ENCODE measurements around the gene ADGRL4.
"Not testable (repeated sequence)": the region's sequence is repeated elsewhere in the genome, so short reads cannot be mapped to it uniquely, and the experiment has no call there.

Gene ADGRL4

GRCh38 chr1:78892260-78892840 lies 114.2 kb downstream of the ADGRL4 start:
- in situ Hi-C loops (cut with MboI; ENCODE audit: low sequenced_read_pairs): no loop called here
- Histone ChIP-seq H3K4me1 (no peaks in the 10 kb centered on the region), H3K4me3 (no peak overlapping the region), H3K36me3 (replicated peaks) (no peaks in the 10 kb centered on the region), H3K27me3 (ENCODE audit: low read depth) (no peaks in the 10 kb centered on the region), H3K9me3 (no peaks in the 10 kb centered on the region)
- no peak for DNase-seq (ENCODE audit: low spot score in 2 of 2)

- H3K27me3 ChIP-seq (ENCODE audit: low read depth): no peaks in the 10 kb centered on the region
- H3K9me3 ChIP-seq: no peaks in the 10 kb centered on the region
- in situ Hi-C loops (cut with MboI; ENCODE audit: low sequenced_read_pairs): no loop called here
- DNase-seq (ENCODE audit: low spot score in 2 of 2): no peak
- no peak overlapping the region for H3K4me3 ChIP-seq
- no peaks in the 10 kb centered on the region for H3K36me3 ChIP-seq (replicated peaks)
- no peaks in the 10 kb centered on the region for H3K4me1 ChIP-seq
Measured at GRCh38 chr1:78887458-78887857, 119.1 kb downstream of the ADGRL4 start.

- Histone ChIP-seq H3K4me1 (no peaks in the 10 kb centered on the region), H3K27me3 (ENCODE audit: low read depth) (no peaks in the 10 kb centered on the region), H3K9me3 (no peaks in the 10 kb centered on the region), H3K4me3 (no peak overlapping the region), H3K36me3 (replicated peaks) (no peaks in the 10 kb centered on the region)
- no peak for DNase-seq (ENCODE audit: low spot score in 2 of 2)
- in situ Hi-C loops (cut with MboI; ENCODE audit: low sequenced_read_pairs): no loop called here
Measured at GRCh38 chr1:78884685-78885452, 121.7 kb downstream of the ADGRL4 start.

- no peaks in the 10 kb centered on the region for H3K36me3 ChIP-seq (replicated peaks)
- in situ Hi-C loops (cut with MboI; ENCODE audit: low sequenced_read_pairs): no loop called here
- H3K27me3 ChIP-seq (ENCODE audit: low read depth): no peaks in the 10 kb centered on the region
Measured at GRCh38 chr1:78880223-78880622, 126.3 kb downstream of the ADGRL4 start.

GRCh38 chr1:78875986-78876385 lies 130.5 kb downstream of the ADGRL4 start:
- DNase-seq (ENCODE audit: low spot score in 2 of 2); H3K9me3 ChIP-seq; H3K4me3 ChIP-seq; H3K36me3 ChIP-seq (replicated peaks); H3K4me1 ChIP-seq; H3K27me3 ChIP-seq (ENCODE audit: low read depth); in situ Hi-C loops (cut with MboI; ENCODE audit: low sequenced_read_pairs): not testable (repeated sequence)

More at GRCh38 chr1:78880223-78880622, 126.3 kb downstream of the ADGRL4 start:
- H3K9me3 ChIP-seq: no peaks in the 10 kb centered on the region
- no peak overlapping the region for H3K4me3 ChIP-seq
- DNase-seq (ENCODE audit: low spot score in 2 of 2): no peak
- no peaks in the 10 kb centered on the region for H3K4me1 ChIP-seq

- in situ Hi-C loops (cut with MboI; ENCODE audit: low sequenced_read_pairs); H3K4me3 ChIP-seq; H3K27me3 ChIP-seq (ENCODE audit: low read depth); DNase-seq (ENCODE audit: low spot score in 2 of 2); H3K4me1 ChIP-seq; H3K36me3 ChIP-seq (replicated peaks); H3K9me3 ChIP-seq: not testable (repeated sequence)
Measured at GRCh38 chr1:78872801-78873200, 133.7 kb downstream of the ADGRL4 start.

- Histone ChIP-seq H3K36me3 (replicated peaks) (no peaks in the 10 kb centered on the region), H3K4me1 (no peaks in the 10 kb centered on the region), H3K9me3 (no peaks in the 10 kb centered on the region), H3K27me3 (ENCODE audit: low read depth) (no peaks in the 10 kb centered on the region), H3K4me3 (no peak overlapping the region)
- in situ Hi-C loops (cut with MboI; ENCODE audit: low sequenced_read_pairs): no loop called here
- DNase-seq (ENCODE audit: low spot score in 2 of 2): no peak
Measured at GRCh38 chr1:78871249-78871648, 135.3 kb downstream of the ADGRL4 start.

GRCh38 chr1:78869136-78869535 lies 137.4 kb downstream of the ADGRL4 start:
- H3K27me3 ChIP-seq (ENCODE audit: low read depth): no peaks in the 10 kb centered on the region
- no peak overlapping the region for H3K4me3 ChIP-seq
- DNase-seq (ENCODE audit: low spot score in 2 of 2): no peak
- H3K36me3 ChIP-seq (replicated peaks): no peaks in the 10 kb centered on the region
- in situ Hi-C loops (cut with MboI; ENCODE audit: low sequenced_read_pairs): no loop called here
- no peaks in the 10 kb centered on the region for H3K9me3 ChIP-seq
- no peaks in the 10 kb centered on the region for H3K4me1 ChIP-seq

- H3K4me3 ChIP-seq: no peak overlapping the region
- no peak for DNase-seq (ENCODE audit: low spot score in 2 of 2)
- H3K4me1 ChIP-seq: no peaks in the 10 kb centered on the region
- in situ Hi-C loops (cut with MboI; ENCODE audit: low sequenced_read_pairs): no loop called here
- no peaks in the 10 kb centered on the region for H3K27me3 ChIP-seq (ENCODE audit: low read depth)
- no peaks in the 10 kb centered on the region for H3K9me3 ChIP-seq
- H3K36me3 ChIP-seq (replicated peaks): no peaks in the 10 kb centered on the region
Measured at GRCh38 chr1:78864175-78864574, 142.4 kb downstream of the ADGRL4 start.

- H3K4me3 ChIP-seq: no peak overlapping the region
- no peaks in the 10 kb centered on the region for H3K9me3 ChIP-seq
- DNase-seq (ENCODE audit: low spot score in 2 of 2): no peak
- in situ Hi-C loops (cut with MboI; ENCODE audit: low sequenced_read_pairs): no loop called here
- no peaks in the 10 kb centered on the region for H3K36me3 ChIP-seq (replicated peaks)
- no peaks in the 10 kb centered on the region for H3K4me1 ChIP-seq
- no peaks in the 10 kb centered on the region for H3K27me3 ChIP-seq (ENCODE audit: low read depth)
Measured at GRCh38 chr1:78856096-78856495, 150.4 kb downstream of the ADGRL4 start.

- Histone ChIP-seq H3K4me1 (no peaks in the 10 kb centered on the region), H3K9me3 (no peaks in the 10 kb centered on the region), H3K4me3 (no peak overlapping the region), H3K27me3 (ENCODE audit: low read depth) (no peaks in the 10 kb centered on the region), H3K36me3 (replicated peaks) (no peaks in the 10 kb centered on the region)
- no peak for DNase-seq (ENCODE audit: low spot score in 2 of 2)
- in situ Hi-C loops (cut with MboI; ENCODE audit: low sequenced_read_pairs): no loop called here
Measured at GRCh38 chr1:78855258-78855657, 151.3 kb downstream of the ADGRL4 start.

GRCh38 chr1:78854556-78854955 lies 152.0 kb downstream of the ADGRL4 start:
- DNase-seq (ENCODE audit: low spot score in 2 of 2): no peak
- Histone ChIP-seq H3K4me3 (no peak overlapping the region), H3K4me1 (no peaks in the 10 kb centered on the region), H3K27me3 (ENCODE audit: low read depth) (no peaks in the 10 kb centered on the region), H3K36me3 (replicated peaks) (no peaks in the 10 kb centered on the region), H3K9me3 (no peaks in the 10 kb centered on the region)
- in situ Hi-C loops (cut with MboI; ENCODE audit: low sequenced_read_pairs): no loop called here

- DNase-seq (ENCODE audit: low spot score in 2 of 2): no peak
- in situ Hi-C loops (cut with MboI; ENCODE audit: low sequenced_read_pairs): no loop called here
- H3K4me3 ChIP-seq: no peak overlapping the region
- H3K9me3 ChIP-seq: no peaks in the 10 kb centered on the region
- H3K4me1 ChIP-seq: no peaks in the 10 kb centered on the region
- H3K36me3 ChIP-seq (replicated peaks): no peaks in the 10 kb centered on the region
- no peaks in the 10 kb centered on the region for H3K27me3 ChIP-seq (ENCODE audit: low read depth)
Measured at GRCh38 chr1:78843546-78843945, 163.0 kb downstream of the ADGRL4 start.

- H3K27me3 ChIP-seq (ENCODE audit: low read depth): no peaks in the 10 kb centered on the region
- no peak for DNase-seq (ENCODE audit: low spot score in 2 of 2)
- in situ Hi-C loops (cut with MboI; ENCODE audit: low sequenced_read_pairs): no loop called here
- H3K36me3 ChIP-seq (replicated peaks): no peaks in the 10 kb centered on the region
- H3K9me3 ChIP-seq: no peaks in the 10 kb centered on the region
- H3K4me3 ChIP-seq: no peak overlapping the region
- no peaks in the 10 kb centered on the region for H3K4me1 ChIP-seq
Measured at GRCh38 chr1:78843111-78843510, 163.4 kb downstream of the ADGRL4 start.

Data from HAP-1 (cell line).